Sigmoid colon (tissue), 7 donors: ENCODE results near the gene SYMPK. TPM values are rescaled to one million over a fixed set of nuclear protein-coding genes. Genes with fewer than 3 reads are reported as not detected.
A peak's percentile ranks its signal among the peaks of the same experiment; 100 is the strongest.

Source experiments
- DNase-seq: peaks from one replicate; pipeline ENCODE4 v3.0.0-alpha.2; 2019
- H3K27ac ChIP-seq, 4 donors: fragments of 200-600 bp; sonication (generic); one replicate each; pipeline ENCODE4 v1.5.1; 2016 to 2019; ENCODE audit warnings: mild to moderate bottlenecking in 1 of 4
- H3K27me3 ChIP-seq, 3 donors: fragments of 200-600 bp; sonication (generic); one replicate each; pipeline ENCODE4 v1.5.1; 2019; ENCODE audit warnings: mild to moderate bottlenecking in 1 of 3
- H3K36me3 ChIP-seq, 4 donors: fragments of 200-600 bp; sonication (generic); one replicate each; pipeline ENCODE4 v1.5.1; 2016 to 2019
- H3K4me1 ChIP-seq, 4 donors: fragments of 200-600 bp; sonication (generic); one replicate each; pipeline ENCODE4 v1.5.1; 2017 to 2019
- H3K4me3 ChIP-seq, 4 donors: fragments of 200-600 bp; sonication (generic); one replicate each; pipeline ENCODE4 v1.5.1; 2017 to 2019; ENCODE audit warnings: mild to moderate bottlenecking in 2 of 4, moderate library complexity in 1 of 4
- H3K9me3 ChIP-seq, 4 donors: fragments of 200-600 bp in 3 of 4; sonication (generic) in 3 of 4; one replicate each; pipeline versions ENCODE4 v1.5.1 to v1.6.1; 2013 to 2019
- EP300 ChIP-seq, 4 donors: sonication (generic); formaldehyde crosslinking; IDR thresholded peaks; one replicate each; pipeline ENCODE4 v1.6.1; 2017; ENCODE audit warnings: antibody characterized with exemption in 4 of 4
- POLR2A ChIP-seq, 2 donors: fragments of 450-650 bp; IDR thresholded peaks; one replicate each; pipeline ENCODE4 v1.6.1; 2016; ENCODE audit warnings: antibody characterized with exemption in 2 of 2, mild to moderate bottlenecking in 2 of 2, moderate library complexity in 2 of 2
- POLR2AphosphoS5 ChIP-seq, 4 donors: sonication (generic); formaldehyde crosslinking; IDR thresholded peaks; one replicate each; pipeline ENCODE4 v1.6.1; 2017; ENCODE audit warnings: antibody characterized with exemption in 4 of 4
- WGBS, 2 donors: extraction: QIAGEN DNeasy Blood & Tissue Kit; methylation state at CpG; one replicate each; pipeline ENCODE4 v1.1.7; 2013; 5-methylcytosine and 5-hydroxymethylcytosine counted together
- intact Hi-C: fragments of 100-400 bp; cut with DNase I; formaldehyde crosslinking; loops from one replicate; pipeline ENCODE4 v1.15.1; 2023
- polyA plus RNA-seq, 3 donors: library from polyadenylated mRNA; stranded (reverse); fragments of 200-250 nt; gene quantifications; one replicate each; pipeline ENCODE4 v1.2.3, GENCODE V29; 2013
- total RNA-seq, 4 donors: library from RNA; depleted of rRNA; stranded (reverse); fragments of >200 nt; gene quantifications; one replicate each; pipeline ENCODE4 v1.1.0, GENCODE V29; 2016
- TF ChIP-seq, protein P1 (sequence below), 4 experiments: fragments of 450-650 bp in 3 of 4; fragments of 200-600 bp in 1 of 4; IDR thresholded peaks; one replicate each; pipeline ENCODE4 v1.5.1; 2016 to 2019; ENCODE audit warnings: antibody characterized with exemption in 4 of 4, mild to moderate bottlenecking in 3 of 4, moderate library complexity in 2 of 4
- donor health status: healthy with polysubstance abuse.
- donor health status: Bipolar disorder and iron deficiency.
- donor health status: healthy.

Gene SYMPK
- total and polyA plus RNA-seq, 7 donors: 18.2 to 84.4 (median 28.5) TPM

DNA sequence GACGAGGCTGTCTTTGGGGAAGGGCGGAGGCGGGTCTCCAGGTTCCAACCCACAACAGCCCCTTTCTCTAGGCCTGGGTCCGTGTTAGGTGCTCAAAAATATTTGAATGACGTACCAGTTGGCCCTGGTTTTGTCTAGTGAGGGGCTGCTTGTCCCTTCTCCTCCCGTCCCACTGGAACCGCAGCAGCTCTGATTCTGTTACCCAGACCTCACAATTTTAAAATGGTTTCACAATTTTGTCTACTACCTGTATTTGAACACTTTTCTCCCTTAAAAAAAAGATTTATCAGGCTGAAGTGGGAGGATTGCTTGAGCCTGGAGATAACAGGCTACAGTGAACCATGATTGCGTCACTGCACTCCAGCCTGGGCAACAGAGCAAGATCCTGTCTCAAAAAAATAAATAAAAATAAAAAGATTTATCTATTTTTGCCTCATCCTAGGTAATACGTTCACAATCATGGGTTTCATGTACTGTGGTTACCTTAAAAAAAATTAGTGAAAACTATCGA lies 24.3 kb upstream of the SYMPK start:
- intact Hi-C loops: loop anchor here (2.0 to 5.0 kb wide), 2 partner anchors 16 to 110 kb away; partner anchors contain the start of genes CCDC61 and MYPOP
- WGBS, 2 donors: 60 to 72% methylated on average over 10 of the region's 10 CpGs
- H3K9me3 ChIP-seq: no peaks in the 10 kb centered on the region
- H3K27ac ChIP-seq: peak overlapping the region; percentile 84 to 92 (median 89)
- DNase-seq: no peak
- TF ChIP-seq POLR2A (IDR thresholded peaks at IDR 0.05): no peak
- H3K36me3 ChIP-seq: peaks cover 6 to 18% (median 13%) of the 10 kb centered on the region in 4 donors
- peak overlapping the region; percentile 47 to 84 (median 68) for H3K4me3 ChIP-seq
- H3K27me3 ChIP-seq: no peaks in the 10 kb centered on the region
- H3K4me1 ChIP-seq: peaks cover 0 to 40% (median 39%) of the 10 kb centered on the region in 4 donors

DNA sequence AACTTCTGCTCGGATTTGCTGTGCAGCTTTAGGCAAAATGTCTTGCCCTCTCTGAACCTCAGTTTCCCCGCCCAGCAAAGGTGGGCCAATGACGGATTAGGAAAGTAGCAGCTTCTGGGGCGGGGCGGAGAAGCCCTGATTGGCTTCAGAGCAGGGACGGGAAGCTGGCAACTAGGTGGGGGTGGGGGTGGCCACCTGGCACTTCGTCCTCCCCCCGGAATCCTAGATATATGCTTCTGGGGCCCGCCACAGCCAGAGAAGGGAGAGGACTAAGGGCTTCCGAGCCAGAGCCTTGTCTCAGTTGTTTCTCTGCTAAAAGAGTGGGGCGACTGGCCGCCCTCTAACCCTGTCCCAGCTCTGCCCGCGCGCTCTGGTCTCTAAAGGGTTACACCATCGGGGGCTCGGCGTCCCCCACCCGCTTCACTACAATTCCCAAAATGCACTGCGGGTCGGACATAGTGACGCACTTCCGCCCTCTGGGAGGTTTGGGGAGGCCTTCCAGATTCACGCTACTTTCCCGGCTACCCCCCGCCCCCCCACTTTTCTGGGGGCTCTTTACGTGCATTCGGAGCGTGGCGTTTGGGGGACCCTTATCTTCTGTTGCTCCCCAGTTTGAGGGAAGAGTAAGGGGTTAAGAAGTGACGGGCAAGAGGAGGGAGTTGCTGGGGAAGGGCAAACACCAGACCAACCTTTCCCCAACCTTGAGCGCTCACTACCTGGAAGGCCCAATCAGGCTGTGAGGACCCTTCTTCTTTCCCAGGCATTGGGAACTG lies 23.7 kb upstream of the SYMPK start:
- WGBS, 2 donors: 1% methylated on average over 32 of the region's 32 CpGs
- DNase-seq: peak; percentile 97
- intact Hi-C loops: loop anchor here (1.0 to 5.0 kb wide), 3 partner anchors 16 to 111 kb away; partner anchors contain the start of genes CCDC61, MYPOP and SYMPK
- Histone ChIP-seq H3K27ac (peak overlapping the region; percentile 84 to 92 (median 89)), H3K4me1 (peaks cover 0 to 45% (median 40%) of the 10 kb centered on the region in 4 donors), H3K9me3 (no peaks in the 10 kb centered on the region), H3K4me3 (peak overlapping the region; percentile 47 to 84 (median 68)), H3K27me3 (no peaks in the 10 kb centered on the region), H3K36me3 (peaks cover 6 to 18% (median 13%) of the 10 kb centered on the region in 4 donors)
- TF ChIP-seq POLR2A (IDR thresholded peaks at IDR 0.05): peak; percentile 48 to 62
- peak in 2 of 4 donors; percentile 25 to 66 for TF ChIP-seq EP300 (IDR thresholded peaks at IDR 0.05)
- peak; percentile 86 to 94 (median 90) for TF ChIP-seq POLR2AphosphoS5 (IDR thresholded peaks at IDR 0.05)
- TF ChIP-seq, protein P1, sequence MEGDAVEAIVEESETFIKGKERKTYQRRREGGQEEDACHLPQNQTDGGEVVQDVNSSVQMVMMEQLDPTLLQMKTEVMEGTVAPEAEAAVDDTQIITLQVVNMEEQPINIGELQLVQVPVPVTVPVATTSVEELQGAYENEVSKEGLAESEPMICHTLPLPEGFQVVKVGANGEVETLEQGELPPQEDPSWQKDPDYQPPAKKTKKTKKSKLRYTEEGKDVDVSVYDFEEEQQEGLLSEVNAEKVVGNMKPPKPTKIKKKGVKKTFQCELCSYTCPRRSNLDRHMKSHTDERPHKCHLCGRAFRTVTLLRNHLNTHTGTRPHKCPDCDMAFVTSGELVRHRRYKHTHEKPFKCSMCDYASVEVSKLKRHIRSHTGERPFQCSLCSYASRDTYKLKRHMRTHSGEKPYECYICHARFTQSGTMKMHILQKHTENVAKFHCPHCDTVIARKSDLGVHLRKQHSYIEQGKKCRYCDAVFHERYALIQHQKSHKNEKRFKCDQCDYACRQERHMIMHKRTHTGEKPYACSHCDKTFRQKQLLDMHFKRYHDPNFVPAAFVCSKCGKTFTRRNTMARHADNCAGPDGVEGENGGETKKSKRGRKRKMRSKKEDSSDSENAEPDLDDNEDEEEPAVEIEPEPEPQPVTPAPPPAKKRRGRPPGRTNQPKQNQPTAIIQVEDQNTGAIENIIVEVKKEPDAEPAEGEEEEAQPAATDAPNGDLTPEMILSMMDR (IDR thresholded peaks at IDR 0.05): no peak

DNA sequence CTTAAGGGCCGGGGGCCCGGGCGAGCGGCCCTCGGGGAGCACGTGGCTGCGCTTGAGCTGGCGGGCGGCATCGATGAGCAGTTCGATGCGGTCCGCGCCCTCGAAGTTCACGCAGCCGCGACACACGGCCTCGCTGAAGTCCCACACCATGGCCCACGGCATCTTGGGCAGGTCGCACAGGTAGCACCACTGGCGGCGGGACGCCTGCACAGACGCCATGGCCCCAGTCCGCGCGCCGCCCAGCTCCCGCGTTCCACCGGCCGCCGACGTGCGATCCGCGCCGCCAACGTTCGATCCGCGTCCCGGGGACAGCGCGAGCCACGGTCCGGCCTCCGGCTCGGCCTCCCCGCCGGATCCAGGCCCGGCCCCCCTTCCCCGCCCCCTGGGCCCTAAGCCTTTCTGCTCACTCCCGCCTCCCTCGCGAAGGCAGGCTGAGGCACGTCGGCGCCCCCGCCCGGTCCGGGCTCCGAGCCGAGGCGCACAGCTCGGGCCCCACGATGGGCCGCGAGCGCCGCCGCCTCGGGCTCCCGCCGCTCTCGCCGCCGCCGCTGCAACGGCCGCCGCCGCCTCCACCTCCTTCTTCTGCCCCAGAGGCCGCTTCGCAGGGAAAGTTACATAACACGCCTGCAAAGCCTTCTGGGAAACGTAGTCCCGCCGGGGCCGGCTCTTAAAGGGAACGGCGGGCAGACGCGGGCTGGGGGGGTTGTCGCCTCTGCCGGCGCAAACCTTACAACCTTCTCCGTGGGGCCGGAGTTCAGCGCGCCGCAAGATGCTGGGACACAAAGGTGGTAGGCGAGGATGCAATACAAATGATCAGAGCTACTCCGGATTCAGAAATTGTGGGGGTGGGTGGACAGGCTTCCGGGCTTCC lies 22.8 kb upstream of the SYMPK start, which contains the start of gene IRF2BP1:
Gene IRF2BP1 (minus strand): TSS at position 586 of the 871 bp plus-strand sequence. CDS start 367 bp downstream, at position 219.
- 0 to 1% methylated on average over 107 of the region's 107 CpGs for WGBS, 2 donors
- H3K4me1 ChIP-seq: peaks cover 0 to 45% (median 40%) of the 10 kb centered on the region in 4 donors
- intact Hi-C loops: loop anchor here (1.0 to 5.0 kb wide), 3 partner anchors 17 to 112 kb away; partner anchors contain the start of genes CCDC61, MYPOP and SYMPK

DNA sequence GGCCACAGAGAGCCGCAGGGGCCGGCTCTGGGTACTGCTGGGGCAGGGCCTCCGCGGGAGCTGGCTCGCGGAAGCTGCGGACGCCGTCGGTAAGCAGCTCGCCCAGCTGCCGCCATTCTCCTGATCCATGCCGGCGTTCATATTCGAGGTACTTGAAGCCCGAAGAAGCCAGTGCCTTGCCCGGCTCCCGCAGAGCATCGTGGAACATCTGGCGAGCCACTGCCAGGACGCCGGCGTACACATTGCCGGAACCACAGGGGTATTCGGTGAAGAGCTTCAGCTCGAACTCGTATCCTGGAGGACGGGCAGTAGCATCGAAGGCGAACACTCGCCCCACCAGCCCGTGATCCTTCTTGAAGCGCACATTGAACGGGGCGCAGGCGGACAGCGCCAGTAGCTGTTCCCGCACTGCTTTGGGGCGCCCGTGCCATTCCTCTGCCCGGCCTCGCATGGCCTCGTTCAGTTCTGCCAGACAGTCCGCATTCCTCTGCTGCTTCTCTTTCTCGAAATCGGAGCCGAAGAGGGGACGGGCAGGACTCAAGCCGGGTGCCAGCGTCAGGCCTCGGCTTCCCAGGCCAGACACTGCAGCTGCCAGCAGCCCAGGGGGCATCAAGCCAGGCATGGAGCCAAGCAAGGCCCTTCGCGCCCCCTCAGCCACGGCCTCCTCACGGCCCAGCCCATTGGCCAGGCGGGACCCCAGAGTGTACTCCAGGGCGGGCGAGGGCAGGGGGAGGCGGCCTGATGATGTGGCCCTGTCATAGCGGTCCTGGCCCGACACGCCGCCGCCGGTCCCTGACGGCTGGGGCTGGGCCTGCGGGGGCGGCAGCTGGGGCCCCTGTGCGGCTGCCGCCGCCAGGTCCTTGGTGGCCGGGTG lies 22.0 kb upstream of the SYMPK start:
- no peak for TF ChIP-seq POLR2AphosphoS5 (IDR thresholded peaks at IDR 0.05)
- TF ChIP-seq EP300 (IDR thresholded peaks at IDR 0.05): no peak
- TF ChIP-seq POLR2A (IDR thresholded peaks at IDR 0.05): no peak
- TF ChIP-seq, protein P1 (IDR thresholded peaks at IDR 0.05): no peak
- intact Hi-C loops: loop anchor here (5.0 kb wide), 3 partner anchors 68 to 457 kb away; partner anchors contain the start of genes CCDC61 and RSPH6A
- Histone ChIP-seq H3K4me3 (peak overlapping the region; percentile 47 to 84 (median 68)), H3K4me1 (peaks cover 0 to 45% (median 40%) of the 10 kb centered on the region in 4 donors), H3K36me3 (peaks cover 0 to 10% (median 10%) of the 10 kb centered on the region in 4 donors), H3K27me3 (peaks cover 0 to under 1% (median 0%) of the 10 kb centered on the region in 3 donors), H3K9me3 (no peaks in the 10 kb centered on the region), H3K27ac (peak overlapping the region; percentile 84 to 92 (median 89))
- no peak for DNase-seq
- 58 to 65% methylated on average over 72 of the region's 72 CpGs for WGBS, 2 donors

More for the DNA sequence above, 22.8 kb upstream of the SYMPK start, which contains the start of gene IRF2BP1:
- Histone ChIP-seq H3K9me3 (no peaks in the 10 kb centered on the region), H3K27me3 (no peaks in the 10 kb centered on the region), H3K27ac (peak within 1 kb of the TSS; percentile 84 to 92 (median 89)), H3K4me3 (peak within 1 kb of the TSS; percentile 47 to 84 (median 68)), H3K36me3 (peaks cover 6 to 18% (median 12%) of the 10 kb centered on the region in 4 donors)
- peak; percentile 96 for DNase-seq
- TF ChIP-seq, protein P1 (IDR thresholded peaks at IDR 0.05): no peak
- TF ChIP-seq POLR2AphosphoS5 (IDR thresholded peaks at IDR 0.05) (peak; percentile 86 to 92 (median 87)), EP300 (IDR thresholded peaks at IDR 0.05) (no peak), POLR2A (IDR thresholded peaks at IDR 0.05) (peak; percentile 16 to 35)
